ACHN (cell line): ENCODE measurements around the gene LSP1.
"Not testable (repeated sequence)": the region's sequence is repeated elsewhere in the genome, so short reads cannot be mapped to it uniquely, and the experiment has no call there.

Source experiments
- DNase-seq: peaks from one replicate; pipeline ENCODE4 v3.0.0-alpha.2; 2015
- in situ Hi-C: cut with HindIII; loops from 2 replicates; pipeline ENCODE4 v1.10.0; 2017; ENCODE audit warnings: low sequenced_read_pairs, low pct_ligation_motif_present, low pct_unique_long_range_greater_than_20kb

Gene LSP1

GRCh38 chr11:1870721-1871466 is 18.0 kb downstream of the LSP1 start:
- in situ Hi-C loops, result no loop called here

GRCh38 chr11:1871531-1871930 is 18.6 kb downstream of the LSP1 start:
- in situ Hi-C loops, result no loop called here

More at GRCh38 chr11:1870721-1871466, 18.0 kb downstream of the LSP1 start:
- DNase-seq, result no peak

GRCh38 chr11:1872267-1872985 is 19.5 kb downstream of the LSP1 start:
- DNase-seq, result no peak
- in situ Hi-C loops, result no loop called here

More at GRCh38 chr11:1871531-1871930, 18.6 kb downstream of the LSP1 start:
- no peak for DNase-seq

- in situ Hi-C loops, result no loop called here
- peak; percentile 38 for DNase-seq
These were observed 20.3 kb downstream of the LSP1 start for GRCh38 chr11:1873048-1873812.

GRCh38 chr11:1873813-1874150 is 20.9 kb downstream of the LSP1 start:
- in situ Hi-C loops, DNase-seq: not testable (repeated sequence)

- DNase-seq, in situ Hi-C loops: not testable (repeated sequence)
These were observed 21.7 kb downstream of the LSP1 start for GRCh38 chr11:1874441-1875092.

- in situ Hi-C loops, result no loop called here
- no peak for DNase-seq
These were observed 22.4 kb downstream of the LSP1 start for GRCh38 chr11:1875093-1875850.

- DNase-seq, in situ Hi-C loops: not testable (repeated sequence)
These were observed 23.0 kb downstream of the LSP1 start for GRCh38 chr11:1875851-1876301.

GRCh38 chr11:1876361-1877063 is 23.6 kb downstream of the LSP1 start:
- in situ Hi-C loops, result no loop called here
- DNase-seq, result peak; percentile 10

GRCh38 chr11:1877211-1878136 is 24.6 kb downstream of the LSP1 start:
- no peak for DNase-seq
- in situ Hi-C loops, result no loop called here

- in situ Hi-C loops, result no loop called here
- DNase-seq, result no peak
These were observed 25.5 kb downstream of the LSP1 start for GRCh38 chr11:1878137-1879031.

GRCh38 chr11:1879342-1879940 is 26.6 kb downstream of the LSP1 start:
- DNase-seq, result no peak
- in situ Hi-C loops, result no loop called here

GRCh38 chr11:1879941-1880720 is 27.2 kb downstream of the LSP1 start:
- DNase-seq, result no peak
- in situ Hi-C loops, result no loop called here

GRCh38 chr11:1880746-1881441 is 28.0 kb downstream of the LSP1 start:
- in situ Hi-C loops, result no loop called here
- DNase-seq, result no peak
